Measurements from ENCODE around the gene BRWD1. TPM values are rescaled to one million over a fixed set of nuclear protein-coding genes. Genes with fewer than 3 reads are reported as not detected.

The BRWD1 gene
- total and polyA plus RNA-seq, 2 of the 13 experiments (the other 11 are each of a cell fraction or from before 2014, with no cell fraction given) = 13.9 to 28.0 TPM

GRCh38 chr21:39183272-39184049 is 130.0 kb downstream of the BRWD1 start, which contains the start of gene PSMG1 (continued):
- TF ChIP-seq ZNF318 (CRISPR knock-in tag; IDR thresholded peaks at IDR 0.05) = peak; percentile 89
- peak; percentile 42; the same call in 1 of the 2 replicates for TF ChIP-seq ZNF160 (CRISPR knock-in tag; IDR thresholded peaks at IDR 0.05)
- no peak for TF ChIP-seq ZNF549 (CRISPR knock-in tag; IDR thresholded peaks at IDR 0.05)
- no peak for TF ChIP-seq ZNF576 (CRISPR knock-in tag; IDR thresholded peaks at IDR 0.05)
- peak; percentile 83 for TF ChIP-seq ETV6 (CRISPR knock-in tag; conservative IDR thresholded peaks at IDR 0.05)
- TF ChIP-seq ZNF619 (CRISPR knock-in tag; IDR thresholded peaks at IDR 0.05) = peak; percentile 55; the same call in 1 of the 2 replicates
- TF ChIP-seq TGIF2 (CRISPR knock-in tag; IDR thresholded peaks at IDR 0.05) = no peak
- 0 out of 2 replicates have a peak, but pooled peaks have one; percentile 16 for TF ChIP-seq ZNF503 (CRISPR knock-in tag; IDR thresholded peaks at IDR 0.05)
- peak; percentile 66; the same call in 1 of the 2 replicates for TF ChIP-seq SAFB2 (CRISPR knock-in tag; IDR thresholded peaks at IDR 0.05; ENCODE audit: borderline replicate concordance, low read depth)
- TF ChIP-seq HNF1B (CRISPR knock-in tag; IDR thresholded peaks at IDR 0.05) = peak; percentile 58
- no peak for TF ChIP-seq SRF (IDR thresholded peaks at IDR 0.05; ENCODE audit: low read depth, low read length)
- TF ChIP-seq REL (CRISPR knock-in tag; conservative IDR thresholded peaks at IDR 0.05) = no peak; the same call in 1 of the 2 replicates
- no peak for TF ChIP-seq ZNF432 (CRISPR knock-in tag; IDR thresholded peaks at IDR 0.05; ENCODE audit: borderline replicate concordance)
- TF ChIP-seq TERF1 (CRISPR knock-in tag; IDR thresholded peaks at IDR 0.05) = no peak
- TF ChIP-seq STAT5B (CRISPR knock-in tag; IDR thresholded peaks at IDR 0.05) = 0 out of 2 replicates have a peak, but pooled peaks have one; percentile 55
